Endothelial cell of umbilical vein (primary cell): ENCODE measurements around the gene USP49. TPM values are rescaled to one million over a fixed set of nuclear protein-coding genes. Genes with fewer than 3 reads are reported as not detected.

ENCODE experiments used
- BruUV-seq: library from RNA; stranded (reverse); fragments of 400-500 nt; replicated peaks from 2 replicates; lab custom pipeline; 2021; lab: Mats Ljungman, UMichigan
- CTCF ChIA-PET: fragments of 300-600, 350-600 bp; sonication (Branson Sonifier 250); formaldehyde crosslinking; loops from one replicate; lab custom pipeline; 2021; ENCODE audit warnings: antibody characterized with exemption, inconsistent platforms; lab: Charles Lee
- POLR2A ChIA-PET: fragments of 300-600, 350-600 bp; sonication (Branson Sonifier 250); formaldehyde crosslinking; loops from one replicate; lab custom pipeline; 2021; ENCODE audit warnings: antibody characterized with exemption, inconsistent platforms; lab: Charles Lee
- DNase-seq: peaks from one replicate; pipeline ENCODE4 v3.0.0-alpha.2; 2011; ENCODE audit warnings: low read depth, low spot score
- FAIRE-seq: peaks from 2 replicates; lab custom pipeline; 2011; peaks lifted over from hg19 to GRCh38; lab: Jason Lieb, UNC
- H2AFZ ChIP-seq: 2 replicates; pipeline ENCODE4 v1.6.0; 2012; ENCODE audit warnings: low read depth, low read length, control low read depth, inconsistent platforms
- H3K27ac ChIP-seq: 2 replicates; pipeline ENCODE4 v1.5.1; 2011; ENCODE audit warnings: low read depth, mild to moderate bottlenecking, control low read depth, low read length, moderate library complexity; ENCODE audit not compliant: insufficient read depth
- H3K27me3 ChIP-seq, 2 experiments: 2 replicates each; pipeline versions ENCODE4 v1.6.0 to v1.6.1; 2011; ENCODE audit warnings: low read length in 2 of 2, mixed read lengths in 1 of 2; ENCODE audit not compliant: control insufficient read depth in 2 of 2, insufficient read depth in 2 of 2
- H3K36me3 ChIP-seq, 2 experiments: 2 replicates in 1 of 2; 3 replicates in 1 of 2; pipeline ENCODE4 v1.5.1; 2011; ENCODE audit warnings: low read length in 2 of 2, mild to moderate bottlenecking in 1 of 2, moderate library complexity in 1 of 2; ENCODE audit not compliant: control insufficient read depth in 2 of 2, insufficient read depth in 2 of 2; ENCODE audit errors: extremely low read depth in 1 of 2
- H3K4me1 ChIP-seq: 3 replicates; pipeline ENCODE4 v1.5.1; 2011; ENCODE audit warnings: mild to moderate bottlenecking, low read length; ENCODE audit not compliant: control insufficient read depth, insufficient read depth; ENCODE audit errors: extremely low read depth
- H3K4me2 ChIP-seq: 2 replicates; pipeline ENCODE4 v1.6.1; 2011; ENCODE audit warnings: low read length, control low read depth, mixed read lengths; ENCODE audit not compliant: insufficient read depth
- H3K4me3 ChIP-seq, 3 experiments: fragments of 200-600 bp in 1 of 3; sonication (generic), shearing (Covaris generic) in 1 of 3; replicated peaks in 1 of 3; 2 replicates each; pipeline ENCODE4 v1.5.1; 2011 to 2016; ENCODE audit warnings: control low read depth in 3 of 3, low read length in 3 of 3, mild to moderate bottlenecking in 2 of 3, inconsistent platforms in 1 of 3, low read depth in 1 of 3, moderate library complexity in 1 of 3; ENCODE audit not compliant: insufficient read depth in 1 of 3
- H3K79me2 ChIP-seq: 2 replicates; pipeline ENCODE4 v1.6.0; 2012; ENCODE audit warnings: low read length, inconsistent platforms; ENCODE audit not compliant: control insufficient read depth, insufficient read depth
- H3K9ac ChIP-seq: replicated peaks from 2 replicates; pipeline ENCODE3; 2011; ENCODE audit warnings: low read length, control low read depth; ENCODE audit not compliant: insufficient read depth; ENCODE audit errors: extremely low read depth
- H3K9me1 ChIP-seq: replicated peaks from 3 replicates; pipeline ENCODE4 v1.6.0; 2011; ENCODE audit warnings: mild to moderate bottlenecking, low read length; ENCODE audit not compliant: control insufficient read depth, insufficient read depth; ENCODE audit errors: extremely low read depth
- H3K9me3 ChIP-seq: replicated peaks from 2 replicates; pipeline ENCODE4 v1.5.1; 2012; ENCODE audit warnings: low read length, inconsistent platforms; ENCODE audit not compliant: control insufficient read depth, insufficient read depth
- H4K20me1 ChIP-seq: replicated peaks from 2 replicates; pipeline ENCODE3; 2011; ENCODE audit warnings: mild to moderate bottlenecking, low read length; ENCODE audit not compliant: control insufficient read depth, insufficient read depth; ENCODE audit errors: extremely low read depth
- CTCF ChIP-seq, 2 donors: IDR thresholded peaks; 1 replicate in 1 of 2; 2 replicates in 1 of 2; pipeline ENCODE4 v1.5.1; 2011; ENCODE audit warnings: low read length in 2 of 2, mild to moderate bottlenecking in 2 of 2, moderate library complexity in 2 of 2, control low read depth in 1 of 2, inconsistent platforms in 1 of 2, low read depth in 1 of 2; ENCODE audit not compliant: insufficient read depth in 1 of 2; ENCODE audit errors: extremely low read depth in 1 of 2
- EZH2 ChIP-seq: IDR thresholded peaks from 2 replicates; pipeline ENCODE4 v1.6.1; 2012; ENCODE audit warnings: borderline replicate concordance, low read depth, mild to moderate bottlenecking, moderate library complexity, low read length, inconsistent platforms; ENCODE audit not compliant: severe bottlenecking
- FOS ChIP-seq: IDR thresholded peaks from 2 replicates; pipeline ENCODE4 v1.6.1; 2011; ENCODE audit warnings: mild to moderate bottlenecking, low read length, moderate library complexity, borderline replicate concordance; ENCODE audit not compliant: insufficient read depth
- GATA2 ChIP-seq: IDR thresholded peaks from 2 replicates; pipeline ENCODE4 v1.7.0; 2011; ENCODE audit warnings: low read depth, mild to moderate bottlenecking, moderate library complexity, mixed read lengths, low read length; ENCODE audit not compliant: insufficient read length, insufficient read depth
- JUN ChIP-seq: IDR thresholded peaks from 2 replicates; pipeline ENCODE4 v1.6.1; 2011; ENCODE audit warnings: borderline replicate concordance, low read depth; ENCODE audit not compliant: insufficient read length, insufficient read depth
- MYC ChIP-seq: IDR thresholded peaks from one replicate; pipeline ENCODE4 v1.6.1; 2011; ENCODE audit warnings: mild to moderate bottlenecking, low read depth, low read length
- POLR2A ChIP-seq: IDR thresholded peaks from 2 replicates; pipeline ENCODE4 v1.6.1; 2012; ENCODE audit warnings: low read depth, mild to moderate bottlenecking, control low read depth, low read length
- POLR2AphosphoS5 ChIP-seq: IDR thresholded peaks from 2 replicates; pipeline ENCODE4 v1.6.1; 2012; ENCODE audit warnings: low read depth, mild to moderate bottlenecking, control low read depth, low read length, moderate library complexity; ENCODE audit not compliant: insufficient read depth
- dilution Hi-C: fragments of 300-500 bp; cut with MboI; formaldehyde crosslinking; loops from one replicate; pipeline ENCODE4 v1.15.0; 2019; ENCODE audit warnings: low sequenced_read_pairs; ENCODE audit not compliant: extremely low pct_ligation_motif_present
- intact Hi-C: fragments of 100-400 bp; cut with micrococcal nuclease; formaldehyde crosslinking; loops from one replicate; pipeline ENCODE4 v1.10.0; 2022
- polyA plus RNA-seq, 4 experiments: library from polyadenylated mRNA; depleted of rRNA in 3 of 4; stranded (reverse) in 3 of 4; unstranded in 1 of 4; fragments of >200 nt; gene quantifications; 2 replicates each; pipeline versions ENCODE4 v1.2.1 to v1.2.3, GENCODE V29; 2011 to 2012; ENCODE audit warnings: missing spikeins in 1 of 4
- total RNA-seq: library from RNA; stranded (reverse); gene quantifications from 2 replicates; pipeline ENCODE4 v1.2.3, GENCODE V29; 2021
- TF ChIP-seq, protein P1 (sequence below): IDR thresholded peaks from 2 replicates; pipeline ENCODE4 v1.6.1; 2011; ENCODE audit not compliant: insufficient read depth, insufficient read length

USP49 gene
- total and polyA plus RNA-seq, 2 donors (not counting 3 experiments of a cell fraction or from before 2014, with no cell fraction given) = 2.4 to 4.1 TPM

- no peak overlapping the region for H3K4me3 ChIP-seq
- intact Hi-C loops = no loop called here
Observed at GRCh38 chr6:41777551-41778285, 117.5 kb downstream of the USP49 start.

More at GRCh38 chr6:41777551-41778285, 117.5 kb downstream of the USP49 start:
- DNase-seq (no peak), FAIRE-seq (no peak)
- TF ChIP-seq POLR2A (no peak), EZH2 (no peak), GATA2 (no peak), CTCF (IDR thresholded peaks at IDR 0.05; ENCODE audit: extremely low read depth in 1 of 2, insufficient read depth in 1 of 2, low read depth in 1 of 2, low read length in 2 of 2) (no peak), MYC (no peak), JUN (no peak), FOS (no peak), POLR2AphosphoS5 (no peak)
- TF ChIP-seq, protein P1, sequence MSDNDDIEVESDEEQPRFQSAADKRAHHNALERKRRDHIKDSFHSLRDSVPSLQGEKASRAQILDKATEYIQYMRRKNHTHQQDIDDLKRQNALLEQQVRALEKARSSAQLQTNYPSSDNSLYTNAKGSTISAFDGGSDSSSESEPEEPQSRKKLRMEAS = no peak
- Histone ChIP-seq H3K27ac (no peak overlapping the region), H2AFZ (no peak overlapping the region), H3K27me3 (no peaks in the 10 kb centered on the region), H3K4me1 (peaks cover 18% of the 10 kb centered on the region), H3K79me2 (no peaks in the 10 kb centered on the region), H3K9me3 (no peaks in the 10 kb centered on the region), H3K36me3 (peaks cover 5 to 7% of the 10 kb centered on the region in 2 experiments), H3K4me2 (no peak overlapping the region), H3K9ac (no peak overlapping the region), H4K20me1 (no peaks in the 10 kb centered on the region), H3K9me1 (no peaks in the 10 kb centered on the region)
- POLR2A ChIA-PET = no interaction called here
- CTCF ChIA-PET = interaction anchor here (0.9 to 3.0 kb wide), 4 partner anchors 10 to 410 kb away, joined by 3 to 21 read pairs (median 4); partner anchors contain the start of gene TOMM6
- BruUV-seq = no TSS peak
- dilution Hi-C loops = no loop called here
